ENCODE measurements around the gene FN1.

The FN1 gene

DNA sequence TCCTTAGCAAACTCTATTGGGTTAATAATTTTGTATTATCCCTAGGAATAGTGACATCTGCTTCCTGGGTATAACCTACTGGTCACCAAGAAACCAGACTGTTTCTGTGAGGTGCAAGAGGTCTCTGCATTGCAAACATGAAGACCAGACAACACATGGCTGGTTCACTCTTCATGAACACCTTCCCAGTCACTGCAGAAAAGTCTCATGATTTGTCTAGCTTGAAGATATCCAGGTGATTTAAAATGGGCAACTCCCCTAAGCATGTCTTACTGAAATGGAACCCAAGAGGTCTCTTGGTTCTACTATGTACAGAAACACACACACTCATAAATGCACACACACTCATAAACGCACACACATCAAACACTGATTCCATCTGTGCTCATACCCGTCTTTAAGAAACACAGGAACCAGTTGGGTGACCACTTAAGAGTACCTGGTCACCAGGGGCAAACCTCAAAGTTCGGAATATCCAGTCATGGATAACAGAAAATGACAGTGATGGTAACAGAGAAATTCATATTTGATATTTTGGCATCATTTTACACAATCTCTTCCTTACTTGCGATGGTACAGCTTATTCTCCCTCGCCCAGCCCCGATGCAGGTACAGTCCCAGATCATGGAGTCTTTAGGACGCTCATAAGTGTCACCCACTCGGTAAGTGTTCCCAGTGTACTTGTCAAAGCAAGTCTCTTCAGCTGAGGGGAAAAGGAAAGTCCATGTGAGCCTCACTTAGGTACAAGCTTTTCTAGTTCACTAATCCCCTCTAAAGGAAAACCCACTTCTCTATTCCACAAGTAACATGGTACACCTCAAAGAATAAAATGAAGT, 2.9 kb downstream of the FN1 start:
- Histone ChIP-seq H3K4me1 (ENCODE audit: control insufficient read depth in 2 of 2, insufficient read depth in 2 of 2, low read length in 2 of 2) (peaks cover 4 to 8% of the 10 kb centered on the region in 2 donors), H3K27ac (ENCODE audit: low read depth in 2 of 2, low read length in 2 of 2) (no peak overlapping the region), H3K9me3 (ENCODE audit: control insufficient read depth in 2 of 2, low read length in 2 of 2) (no peaks in the 10 kb centered on the region), H3K9ac (ENCODE audit: low read depth in 1 of 2, low read length in 2 of 2) (no peak overlapping the region), H3K36me3 (ENCODE audit: control insufficient read depth in 2 of 2, insufficient read depth in 2 of 2, low read length in 2 of 2) (no peaks in the 10 kb centered on the region), H3K27me3 (ENCODE audit: control insufficient read depth in 2 of 2, insufficient read depth in 2 of 2, low read length in 2 of 2) (peaks cover 2 to 13% of the 10 kb centered on the region in 2 donors), H3K4me3 (ENCODE audit: low read length in 2 of 2) (peak overlapping the region in 1 of 2 donors; percentile 2)

DNA sequence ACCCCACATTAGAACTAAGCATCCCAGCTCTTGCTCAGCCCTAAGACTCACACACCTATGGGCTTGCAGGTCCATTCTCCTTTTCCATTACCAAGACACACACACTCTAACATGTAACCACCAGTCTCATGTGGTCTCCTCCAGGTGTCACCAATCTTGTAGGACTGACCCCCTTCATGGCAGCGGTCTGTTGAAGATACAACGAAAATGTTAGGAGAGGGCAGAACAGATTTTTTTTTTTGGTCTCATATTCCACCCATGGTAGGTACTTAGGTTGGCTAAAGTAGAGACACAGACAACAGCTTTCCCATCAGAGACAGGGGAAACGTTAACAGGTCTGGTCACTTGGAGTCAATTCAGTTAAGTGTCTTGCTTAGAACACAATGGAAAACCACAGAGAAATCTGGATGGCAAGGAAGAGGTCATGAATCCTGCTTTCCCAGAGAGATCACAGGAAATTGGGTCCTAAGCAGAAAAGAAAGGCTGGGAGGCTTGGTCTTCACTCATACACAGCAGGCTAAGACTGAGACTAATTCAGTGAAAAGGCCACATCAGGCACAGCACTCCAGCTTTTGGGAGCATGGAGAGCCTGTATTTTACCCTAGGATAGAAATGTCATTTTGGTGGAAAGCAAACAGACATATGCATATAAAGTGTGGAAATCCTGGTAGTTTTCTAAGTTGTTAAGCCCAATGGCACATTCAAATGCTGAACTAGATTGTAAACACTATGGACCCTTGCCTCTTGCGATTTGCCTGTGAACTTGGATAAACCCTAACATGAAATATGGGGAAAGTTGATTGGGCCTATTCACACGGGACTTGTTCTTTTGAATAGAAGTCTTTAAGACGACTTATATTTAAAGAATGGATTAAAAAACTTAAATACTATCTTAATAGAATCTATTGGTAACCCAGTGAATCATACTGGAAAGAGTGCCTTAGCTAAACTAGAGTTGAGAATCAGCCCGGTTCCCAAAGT, 3.8 kb downstream of the FN1 start:
- Histone ChIP-seq H3K9ac (ENCODE audit: low read depth in 1 of 2, low read length in 2 of 2) (no peak overlapping the region), H3K4me3 (ENCODE audit: low read length in 2 of 2) (no peak overlapping the region), H3K36me3 (ENCODE audit: control insufficient read depth in 2 of 2, insufficient read depth in 2 of 2, low read length in 2 of 2) (no peaks in the 10 kb centered on the region), H3K27me3 (ENCODE audit: control insufficient read depth in 2 of 2, insufficient read depth in 2 of 2, low read length in 2 of 2) (peaks cover 2 to 11% of the 10 kb centered on the region in 2 donors), H3K4me1 (ENCODE audit: control insufficient read depth in 2 of 2, insufficient read depth in 2 of 2, low read length in 2 of 2) (peaks cover 4 to 8% of the 10 kb centered on the region in 2 donors), H3K27ac (ENCODE audit: low read depth in 2 of 2, low read length in 2 of 2) (no peak overlapping the region), H3K9me3 (ENCODE audit: control insufficient read depth in 2 of 2, low read length in 2 of 2) (no peaks in the 10 kb centered on the region)

DNA sequence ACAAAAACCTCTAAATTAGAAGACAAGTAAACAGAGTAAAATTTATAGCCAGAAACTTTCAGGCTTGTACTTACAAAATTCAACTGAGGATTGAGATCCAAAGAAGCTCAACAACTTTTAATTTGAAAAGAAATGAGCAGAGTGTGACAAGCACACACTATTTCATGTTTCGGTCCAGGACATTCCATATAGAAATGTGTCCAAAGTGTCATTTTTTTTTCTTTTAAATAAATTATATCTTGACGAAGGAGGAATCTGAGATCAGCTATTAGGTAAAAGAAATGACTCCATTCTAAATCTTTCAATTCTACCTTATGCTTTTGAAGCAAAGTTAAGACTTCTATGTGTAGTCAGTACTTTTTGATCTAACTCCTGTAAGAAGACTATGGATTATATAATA, 4.6 kb downstream of the FN1 start:
- Histone ChIP-seq H3K4me3 (ENCODE audit: low read length in 2 of 2) (no peak overlapping the region), H3K36me3 (ENCODE audit: control insufficient read depth in 2 of 2, insufficient read depth in 2 of 2, low read length in 2 of 2) (no peaks in the 10 kb centered on the region), H3K9ac (ENCODE audit: low read depth in 1 of 2, low read length in 2 of 2) (no peak overlapping the region), H3K9me3 (ENCODE audit: control insufficient read depth in 2 of 2, low read length in 2 of 2) (no peaks in the 10 kb centered on the region), H3K27ac (ENCODE audit: low read depth in 2 of 2, low read length in 2 of 2) (no peak overlapping the region), H3K4me1 (ENCODE audit: control insufficient read depth in 2 of 2, insufficient read depth in 2 of 2, low read length in 2 of 2) (peaks cover 4% of the 10 kb centered on the region in 2 donors), H3K27me3 (ENCODE audit: control insufficient read depth in 2 of 2, insufficient read depth in 2 of 2, low read length in 2 of 2) (peaks cover 2 to 8% of the 10 kb centered on the region in 2 donors)

DNA sequence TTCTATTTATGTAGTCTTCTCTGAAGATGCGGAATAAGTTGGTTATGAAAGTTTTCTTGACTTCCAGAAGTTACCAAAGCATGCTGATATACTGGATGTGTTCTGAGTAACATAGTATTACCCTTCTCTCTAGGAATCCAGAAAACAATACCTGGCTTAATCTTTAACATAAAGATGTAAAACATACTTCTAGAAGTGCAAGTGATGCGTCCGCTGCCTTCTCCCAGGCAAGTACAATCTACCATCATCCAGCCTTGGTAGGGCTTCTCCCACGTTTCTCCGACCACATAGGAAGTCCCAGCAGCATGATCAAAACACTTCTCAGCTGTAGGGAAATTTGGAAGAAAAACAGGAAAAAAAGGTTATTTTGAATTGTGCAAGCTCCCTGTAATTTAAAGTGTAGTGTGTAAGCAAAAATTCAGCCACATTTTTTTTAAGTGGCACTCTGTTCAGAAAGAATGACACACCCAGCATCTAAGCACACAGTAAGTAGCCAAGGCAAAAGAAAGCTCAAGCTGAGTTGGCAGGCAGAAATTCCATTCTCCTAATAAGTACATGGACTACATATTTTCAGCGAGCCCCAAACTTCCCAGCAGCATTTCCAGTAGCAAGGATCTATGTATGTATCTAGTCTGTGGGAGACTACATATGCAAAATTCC, 5.2 kb downstream of the FN1 start:
- peaks cover under 1 to 7% of the 10 kb centered on the region in 2 donors for H3K27me3 ChIP-seq (ENCODE audit: control insufficient read depth in 2 of 2, insufficient read depth in 2 of 2, low read length in 2 of 2)
- H3K36me3 ChIP-seq (ENCODE audit: control insufficient read depth in 2 of 2, insufficient read depth in 2 of 2, low read length in 2 of 2): no peaks in the 10 kb centered on the region
- H3K27ac ChIP-seq (ENCODE audit: low read depth in 2 of 2, low read length in 2 of 2): no peak overlapping the region
- H3K9ac ChIP-seq (ENCODE audit: low read depth in 1 of 2, low read length in 2 of 2): no peak overlapping the region
- no peaks in the 10 kb centered on the region for H3K9me3 ChIP-seq (ENCODE audit: control insufficient read depth in 2 of 2, low read length in 2 of 2)
- no peak overlapping the region for H3K4me3 ChIP-seq (ENCODE audit: low read length in 2 of 2)
- peaks cover 2 to 3% of the 10 kb centered on the region in 2 donors for H3K4me1 ChIP-seq (ENCODE audit: control insufficient read depth in 2 of 2, insufficient read depth in 2 of 2, low read length in 2 of 2)

DNA sequence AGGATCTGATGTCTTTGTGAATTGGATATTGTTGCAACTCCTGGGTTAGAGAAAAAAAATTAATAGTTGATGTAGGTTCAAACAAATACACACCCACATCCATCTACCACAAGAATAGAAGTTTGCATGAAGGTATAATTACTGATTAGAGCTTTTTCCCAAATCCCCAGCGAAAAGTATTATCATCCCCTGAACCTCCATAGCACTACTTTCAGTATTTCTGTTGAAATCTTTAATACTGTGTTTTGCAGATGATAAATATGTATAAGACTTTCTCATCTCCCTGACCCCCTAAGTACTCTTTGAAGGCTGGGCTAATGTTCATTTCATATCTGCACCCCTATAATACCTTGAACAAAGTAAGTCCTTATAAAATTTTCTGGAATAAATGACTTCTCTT, 6.4 kb downstream of the FN1 start:
- peaks cover 0 to 3% of the 10 kb centered on the region in 2 donors for H3K36me3 ChIP-seq (ENCODE audit: control insufficient read depth in 2 of 2, insufficient read depth in 2 of 2, low read length in 2 of 2)
- no peak overlapping the region for H3K4me3 ChIP-seq (ENCODE audit: low read length in 2 of 2)
- no peak overlapping the region for H3K9ac ChIP-seq (ENCODE audit: low read depth in 1 of 2, low read length in 2 of 2)
- no peaks in the 10 kb centered on the region for H3K4me1 ChIP-seq (ENCODE audit: control insufficient read depth in 2 of 2, insufficient read depth in 2 of 2, low read length in 2 of 2)
- no peaks in the 10 kb centered on the region for H3K9me3 ChIP-seq (ENCODE audit: control insufficient read depth in 2 of 2, low read length in 2 of 2)
- no peaks in the 10 kb centered on the region for H3K27me3 ChIP-seq (ENCODE audit: control insufficient read depth in 2 of 2, insufficient read depth in 2 of 2, low read length in 2 of 2)
- H3K27ac ChIP-seq (ENCODE audit: low read depth in 2 of 2, low read length in 2 of 2): no peak overlapping the region

DNA sequence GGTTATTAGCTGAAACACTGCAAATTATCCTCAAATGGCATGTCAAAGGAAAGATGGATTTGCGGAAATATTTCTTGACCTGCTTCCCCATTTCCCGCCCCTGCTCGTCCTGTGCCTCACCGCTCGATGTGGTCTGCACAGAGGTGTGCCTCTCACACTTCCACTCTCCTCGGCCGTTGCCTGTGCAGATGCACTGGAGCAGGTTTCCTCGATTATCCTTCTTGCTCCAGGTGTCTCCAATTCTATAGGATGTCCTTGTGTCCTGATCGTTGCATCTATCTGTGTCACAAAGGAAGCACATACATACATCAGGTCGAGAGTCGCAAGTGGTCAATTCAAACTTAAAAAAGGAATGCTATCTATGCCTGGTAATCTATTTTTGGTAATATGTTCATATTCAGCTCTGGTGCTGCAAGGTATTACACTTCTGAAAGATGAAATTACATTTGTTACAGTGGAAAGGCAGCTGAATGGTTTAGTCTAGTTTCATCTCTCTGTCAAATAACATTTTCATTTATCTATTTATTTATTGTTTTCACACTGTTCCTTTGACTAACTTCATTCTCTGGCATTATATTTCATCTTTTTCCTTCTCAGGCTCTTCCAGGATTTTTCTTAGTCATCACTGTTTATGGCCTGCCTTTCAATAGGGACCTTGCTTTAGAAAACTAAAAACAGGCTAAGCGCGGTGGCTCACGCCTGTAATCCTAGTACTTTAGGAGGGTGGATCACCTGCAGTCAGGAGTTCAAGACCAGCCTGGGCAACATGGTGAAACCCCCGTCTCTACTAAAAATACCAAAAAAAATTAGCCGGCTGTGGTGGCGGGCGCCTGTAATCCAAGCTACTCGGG, 7.6 kb downstream of the FN1 start:
- no peak overlapping the region for H3K27ac ChIP-seq (ENCODE audit: low read depth in 2 of 2, low read length in 2 of 2)
- H3K4me1 ChIP-seq (ENCODE audit: control insufficient read depth in 2 of 2, insufficient read depth in 2 of 2, low read length in 2 of 2): no peaks in the 10 kb centered on the region
- H3K9ac ChIP-seq (ENCODE audit: low read depth in 1 of 2, low read length in 2 of 2): no peak overlapping the region
- peaks cover 0 to under 1% of the 10 kb centered on the region in 2 donors for H3K27me3 ChIP-seq (ENCODE audit: control insufficient read depth in 2 of 2, insufficient read depth in 2 of 2, low read length in 2 of 2)
- no peaks in the 10 kb centered on the region for H3K9me3 ChIP-seq (ENCODE audit: control insufficient read depth in 2 of 2, low read length in 2 of 2)
- H3K36me3 ChIP-seq (ENCODE audit: control insufficient read depth in 2 of 2, insufficient read depth in 2 of 2, low read length in 2 of 2): peaks cover 0 to 3% of the 10 kb centered on the region in 2 donors
- H3K4me3 ChIP-seq (ENCODE audit: low read length in 2 of 2): no peak overlapping the region

DNA sequence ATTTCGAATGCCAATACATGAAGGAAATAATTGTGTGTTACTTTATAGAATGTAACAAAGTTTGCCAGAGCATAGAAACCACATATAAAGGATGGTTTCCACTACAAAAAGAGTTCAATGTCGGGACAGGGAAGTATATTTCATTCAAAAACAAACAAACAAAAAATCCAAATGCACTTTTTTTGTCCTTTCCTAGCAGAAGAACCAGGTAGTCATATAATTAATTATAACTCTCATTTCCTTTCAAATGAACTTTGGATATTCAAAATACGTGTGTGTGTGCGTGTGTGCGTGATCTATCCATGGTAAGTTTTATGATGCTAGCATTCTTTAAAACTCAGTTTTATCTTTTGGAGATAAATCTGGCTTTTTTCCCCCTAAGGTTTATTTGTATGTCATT, 8.3 kb downstream of the FN1 start:
- peaks cover 0 to 3% of the 10 kb centered on the region in 2 donors for H3K36me3 ChIP-seq (ENCODE audit: control insufficient read depth in 2 of 2, insufficient read depth in 2 of 2, low read length in 2 of 2)
- no peak overlapping the region for H3K9ac ChIP-seq (ENCODE audit: low read depth in 1 of 2, low read length in 2 of 2)
- H3K27me3 ChIP-seq (ENCODE audit: control insufficient read depth in 2 of 2, insufficient read depth in 2 of 2, low read length in 2 of 2): peaks cover 0 to 2% of the 10 kb centered on the region in 2 donors
- no peaks in the 10 kb centered on the region for H3K9me3 ChIP-seq (ENCODE audit: control insufficient read depth in 2 of 2, low read length in 2 of 2)
- H3K4me1 ChIP-seq (ENCODE audit: control insufficient read depth in 2 of 2, insufficient read depth in 2 of 2, low read length in 2 of 2): no peaks in the 10 kb centered on the region
- no peak overlapping the region for H3K27ac ChIP-seq (ENCODE audit: low read depth in 2 of 2, low read length in 2 of 2)
- H3K4me3 ChIP-seq (ENCODE audit: low read length in 2 of 2): no peak overlapping the region

DNA sequence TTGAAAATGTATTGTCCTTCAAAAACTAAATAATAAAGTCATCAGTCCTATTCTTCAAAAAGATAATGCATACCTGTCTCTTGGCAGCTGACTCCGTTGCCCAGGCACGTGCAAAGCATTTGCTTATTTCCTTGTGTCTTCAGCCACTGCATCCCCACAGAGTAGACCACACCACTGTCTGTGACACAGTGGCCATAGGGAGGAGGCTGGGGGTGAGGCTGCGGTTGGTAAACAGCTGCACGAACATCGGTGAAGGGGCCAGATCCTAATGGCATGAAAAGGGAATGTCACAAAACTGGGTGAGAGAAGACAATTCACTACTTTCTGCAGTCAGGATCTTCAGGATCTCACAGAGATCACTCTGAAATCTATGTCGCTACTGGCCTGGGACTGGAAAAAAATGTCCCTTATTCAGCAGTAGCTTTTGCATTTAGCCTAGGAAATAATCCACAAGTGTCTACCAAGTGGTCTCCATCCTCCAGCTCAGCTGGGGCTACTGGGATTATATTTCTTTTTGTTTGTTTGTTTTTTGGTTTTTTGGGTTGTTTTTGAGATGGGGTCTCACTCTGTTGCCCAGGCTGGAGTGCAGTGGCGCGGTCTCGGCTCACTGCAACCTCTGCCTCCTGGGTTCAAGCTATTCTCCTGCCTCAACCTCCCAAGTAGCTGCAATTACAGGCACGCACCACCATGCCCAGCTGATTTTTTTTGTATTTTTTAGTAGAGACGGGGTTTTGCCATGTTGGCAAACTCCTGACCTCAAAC, 10.7 kb downstream of the FN1 start:
- Histone ChIP-seq H3K4me3 (ENCODE audit: low read length in 2 of 2) (no peak overlapping the region), H3K9me3 (ENCODE audit: control insufficient read depth in 2 of 2, low read length in 2 of 2) (no peaks in the 10 kb centered on the region), H3K36me3 (ENCODE audit: control insufficient read depth in 2 of 2, insufficient read depth in 2 of 2, low read length in 2 of 2) (peaks cover 0 to 6% of the 10 kb centered on the region in 2 donors), H3K4me1 (ENCODE audit: control insufficient read depth in 2 of 2, insufficient read depth in 2 of 2, low read length in 2 of 2) (no peaks in the 10 kb centered on the region), H3K27me3 (ENCODE audit: control insufficient read depth in 2 of 2, insufficient read depth in 2 of 2, low read length in 2 of 2) (peaks cover 0 to 2% of the 10 kb centered on the region in 2 donors), H3K9ac (ENCODE audit: low read depth in 1 of 2, low read length in 2 of 2) (no peak overlapping the region), H3K27ac (ENCODE audit: low read depth in 2 of 2, low read length in 2 of 2) (no peak overlapping the region)
